H1 (cell line): ENCODE results near the gene FGB. TPM values are rescaled to one million over a fixed set of nuclear protein-coding genes. Genes with fewer than 3 reads are reported as not detected.

ENCODE experiments used
- CTCF ChIA-PET: fragments of 300-600 bp; sonication (Branson Sonifier 250); formaldehyde crosslinking; loops from one replicate; lab custom pipeline; 2021; ENCODE audit not compliant: partially characterized antibody; lab: Charles Lee
- POLR2A ChIA-PET: fragments of 300-600 bp; sonication (Branson Sonifier 250); formaldehyde crosslinking; loops from one replicate; lab custom pipeline; 2021; ENCODE audit warnings: inconsistent platforms; ENCODE audit not compliant: partially characterized antibody; lab: Charles Lee
- DNase-seq, 2 experiments: peaks; one replicate each; pipeline versions ENCODE4 v3.0.0 to v3.0.0-alpha.2; 2010 to 2022; ENCODE audit warnings: low spot score in 2 of 2, low read depth in 1 of 2, mixed read lengths in 1 of 2
- FAIRE-seq: peaks from 2 replicates; lab custom pipeline; 2011; peaks lifted over from hg19 to GRCh38; lab: Jason Lieb, UNC
- H2AFZ ChIP-seq: 2 replicates; pipeline ENCODE4 v1.8.1; 2012; ENCODE audit warnings: low read length, inconsistent platforms
- H2AK5ac ChIP-seq: 2 replicates; pipeline ENCODE4 v1.6.1; 2013; ENCODE audit warnings: low read depth, low read length
- H2BK120ac ChIP-seq: replicated peaks from 2 replicates; pipeline ENCODE3; 2013; ENCODE audit warnings: low read depth, low read length, inconsistent platforms
- H2BK12ac ChIP-seq: 2 replicates; pipeline ENCODE4 v1.6.1; 2013; ENCODE audit warnings: low read depth, low read length
- H2BK15ac ChIP-seq: 2 replicates; pipeline ENCODE4 v1.6.1; 2013; ENCODE audit warnings: low read length
- H2BK20ac ChIP-seq: 2 replicates; pipeline ENCODE4 v1.6.1; 2013; ENCODE audit warnings: low read length
- H2BK5ac ChIP-seq: 2 replicates; pipeline ENCODE4 v1.6.1; 2013; ENCODE audit warnings: low read depth, low read length
- H3K14ac ChIP-seq: 2 replicates; pipeline ENCODE4 v1.6.1; 2013; ENCODE audit warnings: inconsistent platforms; ENCODE audit not compliant: insufficient read length
- H3K18ac ChIP-seq: 2 replicates; pipeline ENCODE4 v1.6.1; 2013; ENCODE audit warnings: low read length; ENCODE audit errors: extremely low read depth
- H3K23ac ChIP-seq: 2 replicates; pipeline ENCODE4 v1.6.1; 2013; ENCODE audit warnings: inconsistent platforms; ENCODE audit not compliant: insufficient read length
- H3K23me2 ChIP-seq: 2 replicates; pipeline ENCODE4 v1.6.1; 2013; ENCODE audit warnings: low read depth, low read length
- H3K27ac ChIP-seq: 2 replicates; pipeline ENCODE4 v1.6.1; 2011; ENCODE audit warnings: low read depth, low read length, inconsistent platforms
- H3K27me3 ChIP-seq, 4 experiments: replicated peaks in 1 of 4; 1 replicate in 1 of 4; 2 replicates in 3 of 4; pipeline versions ENCODE4 v1.6.1 to v1.8.1; 2011 to 2013; ENCODE audit warnings: low read length in 3 of 4, mild to moderate bottlenecking in 3 of 4, inconsistent platforms in 2 of 4, mixed read lengths in 2 of 4, moderate library complexity in 1 of 4; ENCODE audit not compliant: control insufficient read depth in 3 of 4, insufficient read depth in 3 of 4; ENCODE audit errors: extremely low read depth in 1 of 4
- H3K36me3 ChIP-seq, 4 experiments: 2 replicates each; pipeline versions ENCODE4 v1.6.1 to v1.8.1; 2011 to 2013; ENCODE audit warnings: mild to moderate bottlenecking in 4 of 4, low read length in 3 of 4, moderate library complexity in 2 of 4, control low read depth in 1 of 4, inconsistent platforms in 1 of 4; ENCODE audit not compliant: insufficient read depth in 4 of 4, control insufficient read depth in 2 of 4
- H3K4ac ChIP-seq: replicated peaks from 2 replicates; pipeline ENCODE3; 2013; ENCODE audit warnings: low read length, low read depth, mixed read lengths, inconsistent platforms; ENCODE audit not compliant: insufficient read length
- H3K4me1 ChIP-seq, 4 experiments: replicated peaks in 1 of 4; 1 replicate in 1 of 4; 2 replicates in 3 of 4; pipeline versions ENCODE4 v1.6.1 to v1.8.1; 2011 to 2013; ENCODE audit warnings: low read length in 3 of 4, inconsistent platforms in 2 of 4, mixed read lengths in 1 of 4; ENCODE audit not compliant: insufficient read depth in 4 of 4, control insufficient read depth in 3 of 4
- H3K4me2 ChIP-seq, 2 experiments: 2 replicates each; pipeline versions ENCODE4 v1.6.1 to v1.8.1; 2011 to 2013; ENCODE audit warnings: low read depth in 2 of 2, low read length in 2 of 2, control low read depth in 1 of 2, inconsistent platforms in 1 of 2, mild to moderate bottlenecking in 1 of 2; ENCODE audit not compliant: insufficient read depth in 1 of 2
- H3K4me3 ChIP-seq, 4 experiments: fragments of 200-600, 300-600 bp in 1 of 4; sonication (generic), shearing (Covaris generic), sonication (Bioruptor Twin) in 1 of 4; 2 replicates each; pipeline versions ENCODE4 v1.5.1 to v1.8.1; 2011 to 2016; ENCODE audit warnings: low read length in 4 of 4, low read depth in 3 of 4, control low read depth in 2 of 4, inconsistent platforms in 2 of 4, mild to moderate bottlenecking in 2 of 4, mixed read lengths in 1 of 4, moderate library complexity in 1 of 4; ENCODE audit not compliant: insufficient read depth in 2 of 4; ENCODE audit errors: extremely low read depth in 1 of 4
- H3K56ac ChIP-seq: replicated peaks from 2 replicates; pipeline ENCODE3; 2013; ENCODE audit warnings: low read depth, mild to moderate bottlenecking, mixed read lengths, low read length, inconsistent platforms; ENCODE audit not compliant: insufficient read length
- H3K79me1 ChIP-seq: 2 replicates; pipeline ENCODE4 v1.6.1; 2013; ENCODE audit warnings: low read depth, low read length, control low read depth
- H3K79me2 ChIP-seq, 2 experiments: 2 replicates each; pipeline versions ENCODE4 v1.6.1 to v1.8.1; 2012 to 2013; ENCODE audit warnings: low read length in 2 of 2, mild to moderate bottlenecking in 2 of 2, inconsistent platforms in 1 of 2; ENCODE audit not compliant: insufficient read depth in 2 of 2, control insufficient read depth in 1 of 2
- H3K9ac ChIP-seq, 4 experiments: replicated peaks in 1 of 4; 1 replicate in 1 of 4; 2 replicates in 3 of 4; pipeline versions ENCODE4 v1.6.1 to v1.8.1; 2011 to 2013; ENCODE audit warnings: low read depth in 3 of 4, low read length in 3 of 4, control low read depth in 2 of 4, mild to moderate bottlenecking in 2 of 4, moderate library complexity in 2 of 4, inconsistent platforms in 1 of 4; ENCODE audit errors: extremely low read depth in 1 of 4
- H3K9me3 ChIP-seq, 2 experiments: 2 replicates each; pipeline versions ENCODE4 v1.6.1 to v1.8.1; 2012 to 2013; ENCODE audit warnings: mild to moderate bottlenecking in 2 of 2, moderate library complexity in 2 of 2, control low read depth in 1 of 2, inconsistent platforms in 1 of 2, low read depth in 1 of 2, low read length in 1 of 2, mixed read lengths in 1 of 2; ENCODE audit not compliant: insufficient read depth in 2 of 2
- H4K20me1 ChIP-seq, 2 experiments: replicated peaks in 1 of 2; 2 replicates each; pipeline versions ENCODE3 to v1.8.1; 2011 to 2013; ENCODE audit warnings: inconsistent platforms in 2 of 2, low read length in 2 of 2, mild to moderate bottlenecking in 1 of 2; ENCODE audit not compliant: insufficient read depth in 2 of 2, control insufficient read depth in 1 of 2
- H4K5ac ChIP-seq: 2 replicates; pipeline ENCODE4 v1.6.1; 2013; ENCODE audit warnings: low read length, low read depth, mixed read lengths, inconsistent platforms; ENCODE audit not compliant: insufficient read length
- H4K8ac ChIP-seq: 2 replicates; pipeline ENCODE4 v1.8.0; 2013; ENCODE audit warnings: mild to moderate bottlenecking, moderate library complexity, low read length, inconsistent platforms; ENCODE audit not compliant: insufficient read depth; ENCODE audit errors: extremely low read depth
- H4K91ac ChIP-seq: replicated peaks from 2 replicates; pipeline ENCODE3; 2013; ENCODE audit warnings: low read length, mixed read lengths, inconsistent platforms; ENCODE audit not compliant: insufficient read length
- CHD2 ChIP-seq: IDR thresholded peaks from 2 replicates; pipeline ENCODE4 v1.6.1; 2012; ENCODE audit warnings: low read length, improper control_type of control experiment
- WGBS, 2 experiments: shearing (Covaris generic) in 1 of 2; methylation state at CpG; one replicate each; pipeline versions ENCODE4 v1.1.6 to v1.1.7; 2013 to 2015; ENCODE audit warnings: low lambda C conversion rate in 2 of 2, mixed read lengths in 2 of 2, inconsistent platforms in 1 of 2, low coverage in 1 of 2, missing lambda C conversion rate in 1 of 2; ENCODE audit not compliant: insufficient replicate concordance in 2 of 2, insufficient coverage in 1 of 2, insufficient read length in 1 of 2; ENCODE audit errors: extremely low coverage in 1 of 2, missing lambda C conversion rate in 1 of 2; 5-methylcytosine and 5-hydroxymethylcytosine counted together
- polyA plus RNA-seq, 7 experiments: library from polyadenylated mRNA; depleted of rRNA in 3 of 7; stranded (reverse) in 5 of 7; unstranded in 2 of 7; fragments of >200 nt in 5 of 7; fragments of 200-250 nt in 2 of 7; gene quantifications; 1 replicate in 5 of 7; 2 replicates in 1 of 7; 4 replicates in 1 of 7; pipeline versions ENCODE4 v1.2.1 to v1.2.3, GENCODE V29; 2011 to 2013; ENCODE audit warnings: missing spikeins in 2 of 7, mixed read lengths in 2 of 7
- total RNA-seq: library from RNA; stranded (reverse); fragmentation: NEBNext Ultra II Directional; extraction: Animal tissue kit (Norgen Biotek cat#: 25700); gene quantifications from 2 replicates; pipeline ENCODE4 v1.2.1, GENCODE V29; 2021
- TF ChIP-seq, protein P1 (sequence below): IDR thresholded peaks from 2 replicates; pipeline ENCODE4 v1.6.1; 2011; ENCODE audit warnings: low read depth, mild to moderate bottlenecking, low read length; ENCODE audit not compliant: insufficient read depth

The FGB gene
- total and polyA plus RNA-seq, 2 of the 8 experiments (the other 6 are each of a cell fraction or from before 2014, with no cell fraction given) = not detected

DNA sequence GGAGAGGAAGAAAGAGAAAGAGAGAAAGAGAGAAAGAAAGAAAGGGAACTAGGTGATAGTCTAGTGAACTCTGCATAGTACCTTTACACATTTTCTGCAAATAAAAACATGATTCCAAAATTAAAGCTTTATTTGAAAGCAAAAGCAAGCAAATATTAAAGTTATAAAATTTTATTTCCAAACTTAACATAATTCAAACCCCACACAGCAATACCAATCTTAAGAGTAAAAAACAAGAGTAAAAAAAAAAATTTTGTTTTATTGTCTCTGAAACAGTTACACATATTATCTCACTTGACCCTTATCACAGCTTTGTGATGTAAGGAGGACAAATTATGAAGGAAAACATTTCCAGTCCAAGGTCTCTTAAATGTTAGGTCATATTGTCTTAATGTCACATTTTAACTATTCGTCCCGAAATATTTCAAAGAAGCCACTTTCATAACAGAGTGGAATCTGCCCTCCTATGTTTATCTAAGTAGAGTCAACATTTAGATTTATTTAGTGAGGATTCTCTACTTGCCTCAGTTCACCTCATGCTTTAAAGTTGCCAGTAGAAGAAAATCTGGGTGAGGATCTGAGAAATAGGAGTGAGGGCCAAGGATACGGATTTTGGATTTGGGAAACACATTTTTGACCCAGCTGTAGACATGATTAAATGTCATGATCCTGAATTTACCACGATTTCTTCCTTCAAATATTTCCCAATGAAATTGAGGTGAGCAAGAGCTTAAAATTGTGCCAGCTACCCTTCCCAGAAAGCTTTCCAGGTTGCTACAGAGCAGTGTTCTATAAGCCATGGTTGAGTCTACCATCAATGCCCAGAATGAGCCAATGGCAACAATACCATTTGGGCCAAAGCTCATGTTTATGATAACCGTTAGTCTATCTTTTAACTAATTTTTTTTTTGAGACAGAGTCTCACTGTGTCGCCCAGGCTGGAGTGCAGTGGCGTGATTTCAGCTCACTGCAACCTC is 35.3 kb downstream of the FGB start:
- Histone ChIP-seq H4K8ac (no peak overlapping the region), H3K4me3 (no peak overlapping the region), H3K18ac (no peak overlapping the region), H4K5ac (no peak overlapping the region), H3K9me3 (no peaks in the 10 kb centered on the region), H2BK15ac (no peak overlapping the region), H3K79me1 (no peaks in the 10 kb centered on the region), H2AFZ (no peak overlapping the region), H2BK20ac (no peak overlapping the region), H3K4me1 (no peaks in the 10 kb centered on the region; a peak in 1 of 7 replicates), H3K27ac (no peak overlapping the region), H3K14ac (no peak overlapping the region), H3K36me3 (no peaks in the 10 kb centered on the region), H3K9ac (no peak overlapping the region), H3K4me2 (no peak overlapping the region), H2AK5ac (no peak overlapping the region), H3K23me2 (no peaks in the 10 kb centered on the region; the same call in 1 of the 2 replicates), H3K23ac (no peak overlapping the region), H2BK12ac (no peak overlapping the region), H3K79me2 (no peaks in the 10 kb centered on the region), H3K27me3 (no peaks in the 10 kb centered on the region), H3K56ac (no peak overlapping the region), H2BK5ac (no peak overlapping the region), H4K91ac (no peak overlapping the region), H4K20me1 (no peaks in the 10 kb centered on the region), H3K4ac (no peak overlapping the region), H2BK120ac (no peak overlapping the region)
- DNase-seq = no peak
- WGBS, 2 experiments = 86% methylated on average over 7 of the region's 7 CpGs; no CpG with 5 or more reads in 1 of the 2 experiments
- TF ChIP-seq CHD2 = no peak
- TF ChIP-seq, protein P1, sequence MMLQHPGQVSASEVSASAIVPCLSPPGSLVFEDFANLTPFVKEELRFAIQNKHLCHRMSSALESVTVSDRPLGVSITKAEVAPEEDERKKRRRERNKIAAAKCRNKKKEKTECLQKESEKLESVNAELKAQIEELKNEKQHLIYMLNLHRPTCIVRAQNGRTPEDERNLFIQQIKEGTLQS = no peak
- FAIRE-seq = no peak
- ChIA-PET CTCF (interaction anchor here (0.7 to 1.8 kb wide), 6 partner anchors 9 to 39 kb away, joined by 3 to 6 read pairs (median 3); no protein-coding TSS in a partner anchor), POLR2A (no interaction called here)
